GM12878 (cell line): Measurements from ENCODE around the gene CHN1. TPM values are rescaled to one million over a fixed set of nuclear protein-coding genes. Genes with fewer than 3 reads are reported as not detected.

ENCODE experiments used
- ATAC-seq: fragments of 200-7000 bp; cut with Tn5 transposase; 3 replicates; pipeline ENCODE4 v1.9.1; 2020; ENCODE audit warnings: mild to moderate bottlenecking, moderate library complexity
- BruUV-seq: library from RNA; stranded (reverse); fragments of 400-500 nt; replicated peaks from 2 replicates; lab custom pipeline; 2021; lab: Mats Ljungman, UMichigan
- CTCF ChIA-PET: fragments of 300-600 bp; sonication (Branson Sonifier 250); formaldehyde crosslinking; extraction: SDS; loops from one replicate; lab custom pipeline; 2021; ENCODE audit warnings: inconsistent platforms; lab: Yijun Ruan, JAX
- POLR2A ChIA-PET: fragments of 350-600 bp; formaldehyde crosslinking; extraction: SDS; loops from one replicate; lab custom pipeline; 2021; ENCODE audit warnings: inconsistent platforms; lab: Charles Lee
- RAD21 ChIA-PET: fragments of 300-600 bp; sonication (Branson Sonifier 250); formaldehyde crosslinking; loops from one replicate; lab custom pipeline; 2023; ENCODE audit warnings: antibody characterized with exemption; ENCODE audit not compliant: unreplicated experiment; lab: Charles Lee
- SMC1A ChIA-PET: fragments of 300-600 bp; sonication (Branson Sonifier 250); formaldehyde crosslinking; loops from one replicate; lab custom pipeline; 2023; ENCODE audit not compliant: unreplicated experiment, uncharacterized antibody; lab: Charles Lee
- DNase-seq: peaks from one replicate; pipeline ENCODE4 v3.0.0-alpha.2; 2011; ENCODE audit warnings: low read depth, low spot score
- FAIRE-seq: peaks from 3 replicates; lab custom pipeline; 2011; peaks lifted over from hg19 to GRCh38; lab: Jason Lieb, UNC
- H2AFZ ChIP-seq: 2 replicates; pipeline ENCODE4 v1.6.0; 2011; ENCODE audit warnings: low read depth, low read length, control low read depth; ENCODE audit not compliant: control insufficient read depth
- H3K27ac ChIP-seq: 2 replicates; pipeline ENCODE4 v1.5.1; 2011; ENCODE audit warnings: control low read depth; ENCODE audit not compliant: control insufficient read depth, insufficient read depth
- H3K27me3 ChIP-seq, 2 experiments: replicated peaks in 1 of 2; 2 replicates each; pipeline versions ENCODE4 v1.6.0 to v1.6.1; 2011; ENCODE audit warnings: low read length in 1 of 2; ENCODE audit not compliant: control insufficient read depth in 2 of 2, insufficient read depth in 2 of 2
- H3K36me3 ChIP-seq, 2 experiments: 2 replicates each; pipeline ENCODE4 v1.5.1; 2011; ENCODE audit warnings: low read length in 1 of 2; ENCODE audit not compliant: control insufficient read depth in 2 of 2, insufficient read depth in 2 of 2
- H3K4me1 ChIP-seq: 2 replicates; pipeline ENCODE4 v1.6.1; 2011; ENCODE audit warnings: mild to moderate bottlenecking, low read length, moderate library complexity, mixed read lengths; ENCODE audit not compliant: control insufficient read depth, insufficient read depth
- H3K4me2 ChIP-seq: 2 replicates; pipeline ENCODE4 v1.6.0; 2011; ENCODE audit warnings: control low read depth; ENCODE audit not compliant: control insufficient read depth, insufficient read depth
- H3K4me3 ChIP-seq: fragments of 200-600 bp; sonication (generic); 2 replicates; pipeline ENCODE4 v1.5.1; 2016
- H3K79me2 ChIP-seq: 2 replicates; pipeline ENCODE4 v1.6.0; 2011; ENCODE audit warnings: low read length; ENCODE audit not compliant: control insufficient read depth, insufficient read depth
- H3K9ac ChIP-seq: 2 replicates; pipeline ENCODE4 v1.8.0; 2011; ENCODE audit warnings: low read length, control low read depth, mixed read lengths; ENCODE audit not compliant: control insufficient read depth, insufficient read depth
- H3K9me3 ChIP-seq: replicated peaks from 3 replicates; pipeline ENCODE4 v1.5.1; 2011; ENCODE audit warnings: mild to moderate bottlenecking, low read length; ENCODE audit not compliant: control insufficient read depth, insufficient read depth
- H4K20me1 ChIP-seq: 2 replicates; pipeline ENCODE4 v1.6.0; 2011; ENCODE audit not compliant: control insufficient read depth, insufficient read depth
- HDAC2 ChIP-seq: fragments of 200-600 bp; sonication (generic); IDR thresholded peaks from 2 replicates; pipeline ENCODE4 v1.6.1; 2017
- IRF4 ChIP-seq: IDR thresholded peaks from 2 replicates; pipeline ENCODE4 v1.6.1; 2011; ENCODE audit warnings: low read depth, low read length
- WGBS: methylation state at CpG from one replicate; pipeline ENCODE4 v1.1.6; 2016; ENCODE audit warnings: low lambda C conversion rate; ENCODE audit not compliant: insufficient replicate concordance, insufficient coverage; ENCODE audit errors: missing lambda C conversion rate; 5-methylcytosine and 5-hydroxymethylcytosine counted together
- in situ Hi-C: fragments of 300-500 bp; cut with MboI; formaldehyde crosslinking; loops from 9 replicates; pipeline ENCODE4 v1.14.3; 2018; ENCODE audit warnings: mixed read lengths
- intact Hi-C: fragments of 100-400 bp; cut with micrococcal nuclease; formaldehyde crosslinking; loops from one replicate; pipeline ENCODE4 v1.14.2; 2022; ENCODE audit not compliant: unreplicated experiment
- polyA plus RNA-seq, 11 experiments: library from polyadenylated mRNA; depleted of rRNA in 4 of 11; unstranded in 6 of 11; stranded (reverse) in 5 of 11; fragments of >200 nt; fragmentation: Nextera tagmentation in 4 of 11; fragmentation: Illumina TruSeq in 1 of 11; extraction: Ambion mirVana in 4 of 11; extraction: Trizol in 1 of 11; gene quantifications; 1 replicate in 1 of 11; 2 replicates in 10 of 11; pipeline versions ENCODE4 v1.2.1 to v1.2.3, GENCODE V29; 2011 to 2016; ENCODE audit warnings: inconsistent platforms in 2 of 11, missing spikeins in 2 of 11, low read depth in 1 of 11
- total RNA-seq, 4 experiments: library from RNA; depleted of rRNA in 3 of 4; stranded (reverse); fragments of >200 nt in 3 of 4; fragmentation: Illumina TruSeq in 1 of 4; extraction: Trizol in 1 of 4; gene quantifications; 2 replicates each; pipeline versions ENCODE4 v1.2.1 to v1.2.3, GENCODE V29; 2013 to 2021
- TF ChIP-seq, protein P1 (sequence below): IDR thresholded peaks from 2 replicates; pipeline ENCODE4 v1.6.1; 2011; ENCODE audit warnings: mild to moderate bottlenecking, low read depth, low read length, moderate library complexity; ENCODE audit not compliant: insufficient replicate concordance

Gene CHN1
- total and polyA plus RNA-seq, 10 of the 15 experiments (the other 5 are each of a cell fraction or from before 2014, with no cell fraction given) = 0.18 to 0.92 (median 0.53) TPM; not detected in 1

- TF ChIP-seq, protein P1, sequence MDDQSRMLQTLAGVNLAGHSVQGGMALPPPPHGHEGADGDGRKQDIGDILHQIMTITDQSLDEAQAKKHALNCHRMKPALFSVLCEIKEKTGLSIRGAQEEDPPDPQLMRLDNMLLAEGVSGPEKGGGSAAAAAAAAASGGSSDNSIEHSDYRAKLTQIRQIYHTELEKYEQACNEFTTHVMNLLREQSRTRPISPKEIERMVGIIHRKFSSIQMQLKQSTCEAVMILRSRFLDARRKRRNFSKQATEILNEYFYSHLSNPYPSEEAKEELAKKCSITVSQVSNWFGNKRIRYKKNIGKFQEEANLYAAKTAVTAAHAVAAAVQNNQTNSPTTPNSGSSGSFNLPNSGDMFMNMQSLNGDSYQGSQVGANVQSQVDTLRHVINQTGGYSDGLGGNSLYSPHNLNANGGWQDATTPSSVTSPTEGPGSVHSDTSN = no peak
- TF ChIP-seq HDAC2 (no peak), IRF4 (no peak)
- TF ChIP-seq, all 136 proteins: peak for 0
Measured at GRCh38 chr2:174830561-174830960, 174.6 kb downstream of the CHN1 start (continued).

GRCh38 chr2:174829550-174829949, 175.6 kb downstream of the CHN1 start:
- DNase-seq = no peak
- Histone ChIP-seq H3K4me1 (no peaks in the 10 kb centered on the region), H3K27ac (no peak overlapping the region), H3K4me2 (no peak overlapping the region), H3K9me3 (no peaks in the 10 kb centered on the region), H3K9ac (no peak overlapping the region), H3K4me3 (no peak overlapping the region), H2AFZ (no peak overlapping the region), H3K36me3 (no peaks in the 10 kb centered on the region), H3K79me2 (no peaks in the 10 kb centered on the region), H3K27me3 (no peaks in the 10 kb centered on the region), H4K20me1 (no peaks in the 10 kb centered on the region; the same call in 1 of the 2 replicates)
- no TSS peak for BruUV-seq
- in situ Hi-C loops (no loop called here), intact Hi-C loops (no loop called here)
- ChIA-PET SMC1A (no interaction called here), CTCF (interaction anchor here (0.6 to 0.7 kb wide), 2 partner anchors 264 to 1438 kb away, joined by 3 read pairs; no protein-coding TSS in a partner anchor), POLR2A (no interaction called here), RAD21 (no interaction called here)
- TF ChIP-seq, protein P1 = no peak
- no peak for ATAC-seq
- FAIRE-seq = no peak
- WGBS = 40% methylated on average over 3 of the region's 3 CpGs
